B cell (primary cell): ENCODE results near the gene RNF227.

Experiments
- CTCF ChIP-seq: fragments of 200-600 bp; IDR thresholded peaks from one replicate; pipeline ENCODE4 v1.8.0; 2022; ENCODE audit warnings: antibody characterized with exemption, mild to moderate bottlenecking
- EZH2 ChIP-seq: IDR thresholded peaks from 2 replicates; pipeline ENCODE4 v1.6.1; 2012; ENCODE audit warnings: borderline replicate concordance, low read depth, mild to moderate bottlenecking, moderate library complexity, low read length; ENCODE audit not compliant: insufficient read depth, poor library complexity, severe bottlenecking

- TF ChIP-seq CTCF = no peak
- TF ChIP-seq EZH2 = no peak
Measured at GRCh38 chr17:7916808-7917207, 719 bp upstream of the RNF227 start.
